Hematopoietic multipotent progenitor cell treated with erythropoietin and hydrocortisone succinate and interleukin-3 and kit ligand, for 6 days (in vitro differentiated cells): ENCODE results near the gene FAM3B.

Experiments
- DNase-seq: peaks from one replicate; pipeline ENCODE4 v3.0.0-alpha.2; 2015

Gene FAM3B

GRCh38 chr21:41398251-41398650, 81.7 kb downstream of the FAM3B start:
- DNase-seq, result no peak

- DNase-seq, result no peak
Observed at GRCh38 chr21:41398831-41399230, 82.2 kb downstream of the FAM3B start.

GRCh38 chr21:41399246-41399800, 82.7 kb downstream of the FAM3B start:
- DNase-seq, result peak; percentile 56

- no peak for DNase-seq
Observed at GRCh38 chr21:41402231-41402630, 85.6 kb downstream of the FAM3B start.

- DNase-seq, result no peak
Observed at GRCh38 chr21:41402796-41403195, 86.2 kb downstream of the FAM3B start.

GRCh38 chr21:41403331-41403730, 86.7 kb downstream of the FAM3B start:
- DNase-seq, result no peak

- DNase-seq, result no peak
Observed at GRCh38 chr21:41403966-41404365, 87.4 kb downstream of the FAM3B start.

GRCh38 chr21:41405321-41405720, 88.7 kb downstream of the FAM3B start:
- DNase-seq, result no peak

GRCh38 chr21:41406340-41406739, 89.7 kb downstream of the FAM3B start:
- DNase-seq, result no peak
